Measurements from ENCODE around the gene CWC27.
"Not testable (repeated sequence)": the region's sequence is repeated elsewhere in the genome, so short reads cannot be mapped to it uniquely, and the experiment has no call there.

The CWC27 gene

DNA sequence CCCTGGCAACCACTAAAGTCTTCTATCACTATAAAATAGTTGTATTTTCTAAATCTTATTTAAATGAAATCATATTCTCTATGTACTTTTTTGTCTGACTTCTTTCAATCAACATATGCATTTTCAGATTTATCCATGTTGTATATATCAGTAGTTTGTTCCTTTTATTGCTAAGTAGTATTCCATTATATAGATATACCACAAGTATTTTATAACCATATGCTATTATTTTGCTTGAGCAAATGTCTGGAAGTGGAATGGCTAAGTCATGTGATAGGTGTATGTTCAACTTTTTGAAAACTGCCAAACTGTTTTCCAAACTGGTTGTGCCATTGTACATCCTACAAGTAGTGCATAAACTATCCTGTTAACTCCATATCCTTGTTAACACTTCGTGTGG, 131.1 kb downstream of the CWC27 start:
- H2AFZ ChIP-seq (ENCODE audit: low read depth), result no peak overlapping the region
- no peak overlapping the region for H3K27ac ChIP-seq
- H3K79me2 ChIP-seq (ENCODE audit: insufficient read depth, low read depth), result no peaks in the 10 kb centered on the region
- H3K27me3 ChIP-seq (ENCODE audit: insufficient read depth, low read depth), result no peaks in the 10 kb centered on the region
- no peak overlapping the region for H3K9ac ChIP-seq
- no peaks in the 10 kb centered on the region for H4K20me1 ChIP-seq (ENCODE audit: insufficient read depth)
- TF ChIP-seq, protein P1, sequence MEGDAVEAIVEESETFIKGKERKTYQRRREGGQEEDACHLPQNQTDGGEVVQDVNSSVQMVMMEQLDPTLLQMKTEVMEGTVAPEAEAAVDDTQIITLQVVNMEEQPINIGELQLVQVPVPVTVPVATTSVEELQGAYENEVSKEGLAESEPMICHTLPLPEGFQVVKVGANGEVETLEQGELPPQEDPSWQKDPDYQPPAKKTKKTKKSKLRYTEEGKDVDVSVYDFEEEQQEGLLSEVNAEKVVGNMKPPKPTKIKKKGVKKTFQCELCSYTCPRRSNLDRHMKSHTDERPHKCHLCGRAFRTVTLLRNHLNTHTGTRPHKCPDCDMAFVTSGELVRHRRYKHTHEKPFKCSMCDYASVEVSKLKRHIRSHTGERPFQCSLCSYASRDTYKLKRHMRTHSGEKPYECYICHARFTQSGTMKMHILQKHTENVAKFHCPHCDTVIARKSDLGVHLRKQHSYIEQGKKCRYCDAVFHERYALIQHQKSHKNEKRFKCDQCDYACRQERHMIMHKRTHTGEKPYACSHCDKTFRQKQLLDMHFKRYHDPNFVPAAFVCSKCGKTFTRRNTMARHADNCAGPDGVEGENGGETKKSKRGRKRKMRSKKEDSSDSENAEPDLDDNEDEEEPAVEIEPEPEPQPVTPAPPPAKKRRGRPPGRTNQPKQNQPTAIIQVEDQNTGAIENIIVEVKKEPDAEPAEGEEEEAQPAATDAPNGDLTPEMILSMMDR (conservative IDR thresholded peaks at IDR 0.05; ENCODE audit: low read depth, low read length), result no peak
- no peak overlapping the region for H3K4me2 ChIP-seq
- H3K36me3 ChIP-seq (ENCODE audit: insufficient read depth), result no peaks in the 10 kb centered on the region
- H3K4me1 ChIP-seq (ENCODE audit: low read depth, poor library complexity, severe bottlenecking), result no peaks in the 10 kb centered on the region
- no peak overlapping the region for H3K4me3 ChIP-seq (IDR thresholded peaks at IDR 0.05; ENCODE audit: insufficient read depth, low read depth, low read length)

DNA sequence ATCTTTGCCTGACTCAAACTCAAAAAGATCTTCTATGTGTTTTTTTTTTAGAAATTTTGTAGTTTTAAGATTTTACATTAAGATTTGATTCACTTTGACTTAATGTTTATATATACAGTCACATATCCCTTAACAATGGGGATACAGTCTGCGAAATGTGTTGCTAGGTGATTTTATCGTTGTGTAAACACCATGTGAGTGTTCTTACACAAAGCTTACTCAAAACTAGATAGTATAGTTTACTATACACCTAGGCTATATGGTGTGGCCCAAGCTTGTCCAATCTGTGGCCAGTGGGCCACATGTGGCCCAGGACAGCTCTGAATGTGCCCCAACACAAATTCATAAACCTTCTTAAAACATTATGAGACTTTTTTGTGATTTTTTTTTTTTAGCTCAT, 131.9 kb downstream of the CWC27 start:
- TF ChIP-seq, protein P1 (conservative IDR thresholded peaks at IDR 0.05; ENCODE audit: low read depth, low read length), result no peak
- no peak overlapping the region for H3K4me3 ChIP-seq (IDR thresholded peaks at IDR 0.05; ENCODE audit: insufficient read depth, low read depth, low read length)

GRCh38 chr5:64907399-64907798, 138.7 kb downstream of the CWC27 start:
- H3K4me1 ChIP-seq (ENCODE audit: low read depth, poor library complexity, severe bottlenecking); H3K36me3 ChIP-seq (ENCODE audit: insufficient read depth); H3K4me2 ChIP-seq; H3K79me2 ChIP-seq (ENCODE audit: insufficient read depth, low read depth); H2AFZ ChIP-seq (ENCODE audit: low read depth); H4K20me1 ChIP-seq (ENCODE audit: insufficient read depth); H3K4me3 ChIP-seq (IDR thresholded peaks at IDR 0.05; ENCODE audit: insufficient read depth, low read depth, low read length); H3K9ac ChIP-seq; H3K27ac ChIP-seq; H3K27me3 ChIP-seq (ENCODE audit: insufficient read depth, low read depth): not testable (repeated sequence)

More for the DNA sequence above, 131.9 kb downstream of the CWC27 start:
- Histone ChIP-seq H3K4me2 (no peak overlapping the region), H3K4me1 (ENCODE audit: low read depth, poor library complexity, severe bottlenecking) (no peaks in the 10 kb centered on the region), H3K79me2 (ENCODE audit: insufficient read depth, low read depth) (no peaks in the 10 kb centered on the region), H3K27ac (no peak overlapping the region), H3K27me3 (ENCODE audit: insufficient read depth, low read depth) (no peaks in the 10 kb centered on the region), H3K36me3 (ENCODE audit: insufficient read depth) (no peaks in the 10 kb centered on the region), H3K9ac (no peak overlapping the region), H2AFZ (ENCODE audit: low read depth) (no peak overlapping the region), H4K20me1 (ENCODE audit: insufficient read depth) (no peaks in the 10 kb centered on the region)

DNA sequence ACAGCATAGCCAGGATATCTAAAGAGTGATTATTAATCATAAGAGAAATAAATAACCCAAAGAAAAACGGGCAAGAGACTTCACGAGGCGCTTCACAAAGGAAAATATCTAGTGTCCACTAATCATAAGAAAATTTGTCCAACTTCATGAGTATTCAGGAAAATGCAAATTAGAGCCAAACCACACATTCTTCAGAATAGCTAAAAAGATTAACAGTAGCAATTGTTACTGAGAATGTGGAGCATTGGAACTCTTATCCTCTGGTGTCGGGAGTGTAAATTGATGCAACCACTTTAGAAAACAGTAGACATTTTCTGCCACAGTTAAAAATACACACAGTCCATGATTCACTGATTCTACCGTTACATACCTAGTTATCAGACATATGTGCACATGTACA, 145.7 kb downstream of the CWC27 start:
- no peaks in the 10 kb centered on the region for H3K79me2 ChIP-seq (ENCODE audit: insufficient read depth, low read depth)
- TF ChIP-seq, protein P1 (conservative IDR thresholded peaks at IDR 0.05; ENCODE audit: low read depth, low read length), result no peak
- H3K4me1 ChIP-seq (ENCODE audit: low read depth, poor library complexity, severe bottlenecking), result no peaks in the 10 kb centered on the region
- H4K20me1 ChIP-seq (ENCODE audit: insufficient read depth), result no peaks in the 10 kb centered on the region
- no peaks in the 10 kb centered on the region for H3K36me3 ChIP-seq (ENCODE audit: insufficient read depth)
- H3K27me3 ChIP-seq (ENCODE audit: insufficient read depth, low read depth), result no peaks in the 10 kb centered on the region
- H3K9ac ChIP-seq, result no peak overlapping the region
- no peak overlapping the region for H3K27ac ChIP-seq
- no peak overlapping the region for H3K4me3 ChIP-seq (IDR thresholded peaks at IDR 0.05; ENCODE audit: insufficient read depth, low read depth, low read length)
- H2AFZ ChIP-seq (ENCODE audit: low read depth), result no peak overlapping the region
- H3K4me2 ChIP-seq, result no peak overlapping the region

DNA sequence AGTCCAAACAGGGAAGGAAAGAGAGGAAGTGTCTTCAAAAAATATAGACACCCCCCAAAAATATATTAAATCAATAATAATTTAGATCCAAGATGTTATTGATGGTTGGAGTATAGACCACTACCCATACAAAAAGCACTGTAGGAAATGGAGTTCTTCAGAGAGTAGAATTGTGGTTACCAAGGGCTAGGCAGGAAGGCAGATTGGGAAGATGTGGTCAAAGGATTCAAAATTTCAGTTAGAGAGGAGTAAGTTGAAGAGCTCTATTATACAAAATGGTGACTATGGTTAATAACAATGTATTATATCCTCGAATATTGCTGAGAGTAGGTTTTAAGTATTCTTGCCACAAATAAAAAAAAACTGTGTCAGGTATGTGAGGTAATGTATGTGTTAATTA, 149.4 kb downstream of the CWC27 start:
- TF ChIP-seq, protein P1 (conservative IDR thresholded peaks at IDR 0.05; ENCODE audit: low read depth, low read length), result no peak
- no peaks in the 10 kb centered on the region for H3K79me2 ChIP-seq (ENCODE audit: insufficient read depth, low read depth)
- H3K36me3 ChIP-seq (ENCODE audit: insufficient read depth), result no peaks in the 10 kb centered on the region
- no peaks in the 10 kb centered on the region for H3K4me1 ChIP-seq (ENCODE audit: low read depth, poor library complexity, severe bottlenecking)
- no peaks in the 10 kb centered on the region for H4K20me1 ChIP-seq (ENCODE audit: insufficient read depth)
- H3K4me2 ChIP-seq, result no peak overlapping the region
- H3K9ac ChIP-seq, result no peak overlapping the region
- no peak overlapping the region for H3K4me3 ChIP-seq (IDR thresholded peaks at IDR 0.05; ENCODE audit: insufficient read depth, low read depth, low read length)
- H2AFZ ChIP-seq (ENCODE audit: low read depth), result no peak overlapping the region
- H3K27ac ChIP-seq, result no peak overlapping the region
- H3K27me3 ChIP-seq (ENCODE audit: insufficient read depth, low read depth), result no peaks in the 10 kb centered on the region
